Stimulated activated CD4-positive, alpha-beta T cell treated with anti-CD3 and anti-CD28 coated beads, Interleukin-1b, Interleukin-23, amount 100 ng/mL, for 4 hours (primary cell): Measurements from ENCODE around the gene PRKN.

Source experiments
- DNase-seq, 2 donors: peaks; one replicate each; pipeline ENCODE4 v3.0.0-alpha.2; 2020; ENCODE audit warnings: low read depth in 2 of 2

The PRKN gene

GRCh38 chr6:162675503-162675902 lies 52.1 kb downstream of the PRKN start:
- no peak for DNase-seq

GRCh38 chr6:162674452-162674851 lies 53.1 kb downstream of the PRKN start:
- no peak for DNase-seq

- DNase-seq, result no peak
These were observed 55.9 kb downstream of the PRKN start for GRCh38 chr6:162671580-162672165.

- no peak for DNase-seq
These were observed 57.2 kb downstream of the PRKN start for GRCh38 chr6:162670345-162670744.

- DNase-seq, result no peak
These were observed 61.3 kb downstream of the PRKN start for GRCh38 chr6:162666246-162666645.

- DNase-seq, result no peak
These were observed 73.8 kb downstream of the PRKN start for GRCh38 chr6:162653808-162654207.

- no peak for DNase-seq
These were observed 76.1 kb downstream of the PRKN start for GRCh38 chr6:162651505-162651904.

GRCh38 chr6:162649271-162649670 lies 78.3 kb downstream of the PRKN start:
- DNase-seq, result no peak

GRCh38 chr6:162644153-162644552 lies 83.4 kb downstream of the PRKN start:
- DNase-seq, result no peak

- DNase-seq, result no peak
These were observed 86.8 kb downstream of the PRKN start for GRCh38 chr6:162640756-162641155.

- DNase-seq, result no peak
These were observed 87.6 kb downstream of the PRKN start for GRCh38 chr6:162639951-162640350.

GRCh38 chr6:162638931-162639574 lies 88.5 kb downstream of the PRKN start:
- no peak for DNase-seq

- DNase-seq, result no peak
These were observed 90.2 kb downstream of the PRKN start for GRCh38 chr6:162637317-162637716.

- no peak for DNase-seq
These were observed 91.4 kb downstream of the PRKN start for GRCh38 chr6:162636167-162636566.

GRCh38 chr6:162631546-162631945 lies 96.0 kb downstream of the PRKN start:
- DNase-seq, result no peak

- no peak for DNase-seq
These were observed 97.5 kb downstream of the PRKN start for GRCh38 chr6:162630069-162630468.

GRCh38 chr6:162627825-162628224 lies 99.7 kb downstream of the PRKN start:
- DNase-seq, result no peak

GRCh38 chr6:162627362-162627761 lies 100.2 kb downstream of the PRKN start:
- no peak for DNase-seq

- no peak for DNase-seq
These were observed 100.7 kb downstream of the PRKN start for GRCh38 chr6:162626869-162627268.

- no peak for DNase-seq
These were observed 101.6 kb downstream of the PRKN start for GRCh38 chr6:162625846-162626540.

- no peak for DNase-seq
These were observed 105.0 kb downstream of the PRKN start for GRCh38 chr6:162622572-162622971.

GRCh38 chr6:162621246-162621645 lies 106.3 kb downstream of the PRKN start:
- DNase-seq, result no peak

GRCh38 chr6:162620073-162620472 lies 107.5 kb downstream of the PRKN start:
- no peak for DNase-seq
